GM18502 (cell line): ENCODE results near the gene PODN.

Experiments
- ATAC-seq: cut with Tn5 transposase; IDR thresholded peaks from one replicate; pipeline ENCODE4 v1.9.1; 2021; ENCODE audit warnings: mild to moderate bottlenecking; ENCODE audit not compliant: unreplicated experiment, poor library complexity

The PODN gene

DNA sequence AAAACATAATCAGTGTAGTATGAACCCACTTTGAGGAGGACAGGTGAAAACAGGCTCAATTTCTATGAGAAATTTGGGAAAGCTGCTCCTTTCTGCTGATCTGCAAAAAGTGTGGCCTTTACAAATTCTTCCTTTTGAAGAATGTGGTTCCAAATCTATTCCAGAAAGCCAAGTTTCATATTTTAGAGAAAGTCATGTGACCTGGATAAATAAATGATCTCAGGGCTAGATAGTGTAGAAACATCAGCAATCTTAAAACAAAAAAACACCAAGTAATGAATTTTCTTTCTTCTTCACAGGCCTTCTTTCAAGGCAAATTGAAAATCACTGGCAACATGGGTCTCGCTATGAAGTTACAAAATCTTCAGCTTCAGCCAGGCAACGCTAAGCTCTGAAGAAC lies 11.7 kb upstream of the PODN start:
- no peak for ATAC-seq

DNA sequence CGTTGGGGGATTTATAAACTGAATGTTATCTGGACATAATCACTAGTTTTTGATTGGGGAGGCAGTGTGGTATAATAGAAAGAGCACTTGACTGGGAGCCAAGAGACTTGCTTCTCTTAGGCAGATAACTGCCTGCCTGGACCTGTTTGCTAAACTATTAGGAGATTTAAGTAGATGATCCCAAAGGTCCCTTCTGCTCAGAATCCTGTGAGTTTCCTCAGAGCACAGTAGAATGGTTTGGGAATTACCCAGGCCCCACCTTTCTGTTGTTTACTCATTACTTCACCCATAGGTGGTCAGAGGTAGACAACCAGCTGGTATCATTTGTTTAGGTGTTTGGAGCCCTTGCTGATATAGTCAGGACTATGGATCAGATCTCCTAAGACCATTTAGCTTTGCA lies 10.3 kb upstream of the PODN start:
- ATAC-seq: no peak

GRCh38 chr1:53057127-53057526 lies 4.9 kb upstream of the PODN start:
- no peak for ATAC-seq

GRCh38 chr1:53060579-53060978 lies 1.4 kb upstream of the PODN start:
- no peak for ATAC-seq

DNA sequence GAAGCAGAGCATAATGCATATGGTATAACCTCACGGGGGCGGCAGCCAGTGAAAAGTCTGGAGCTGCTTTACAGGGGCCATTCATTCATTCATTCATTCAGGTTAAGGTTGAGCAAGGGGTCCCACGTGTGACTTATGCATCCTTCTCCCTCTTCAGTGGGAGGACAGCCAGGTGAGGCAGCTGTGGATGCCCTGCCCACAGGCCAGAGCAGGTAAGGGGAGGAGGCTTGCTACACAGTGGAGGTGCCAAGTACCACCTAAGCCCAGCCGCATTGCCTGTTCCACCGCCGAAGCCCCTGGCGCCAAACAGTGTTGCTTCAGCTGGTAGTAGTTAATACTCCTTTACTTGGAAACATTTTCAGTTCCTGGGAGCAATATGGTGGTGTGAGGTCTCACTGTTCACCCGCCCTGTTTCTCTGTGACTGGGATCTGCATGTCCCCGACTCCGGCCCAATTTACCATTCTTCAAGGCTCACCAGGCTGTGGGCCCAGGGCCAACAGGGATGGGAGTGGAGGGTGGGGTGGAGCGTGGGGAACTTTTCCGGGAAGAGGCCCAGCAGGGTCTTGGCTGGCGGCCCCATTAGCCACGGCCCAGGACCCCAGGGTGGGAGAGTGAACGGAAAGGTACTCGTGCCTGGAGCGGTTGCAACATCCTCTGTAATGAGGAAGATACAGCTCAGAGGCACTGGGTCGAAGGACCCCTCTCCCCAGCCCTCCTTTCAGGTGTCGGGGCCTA lies 722 bp upstream of the PODN start:
- ATAC-seq: no peak

GRCh38 chr1:53062708-53063591 lies 937 bp downstream of the PODN start:
- ATAC-seq: no peak

GRCh38 chr1:53063744-53064515 lies 1.9 kb downstream of the PODN start:
- no peak for ATAC-seq

GRCh38 chr1:53065391-53065790 lies 3.4 kb downstream of the PODN start:
- no peak for ATAC-seq

DNA sequence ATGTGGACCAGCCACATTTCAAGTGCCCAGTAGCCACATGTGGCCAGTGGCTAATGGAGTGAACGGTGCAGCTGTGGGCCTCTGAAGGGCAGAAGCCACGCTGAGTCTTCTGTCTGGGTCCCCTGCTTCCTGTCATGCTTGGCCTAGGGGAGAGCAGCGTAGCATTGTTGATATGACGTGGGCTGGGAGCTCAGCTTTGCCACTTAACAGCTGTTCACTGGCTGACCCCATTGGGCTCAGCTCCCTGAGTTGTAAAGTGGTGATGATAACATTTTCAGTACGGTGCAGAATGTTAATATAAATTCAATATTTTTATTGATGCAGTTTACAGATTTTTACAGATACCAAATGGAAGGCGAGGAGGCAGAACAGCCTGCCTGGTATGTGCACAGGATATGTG lies 4.5 kb downstream of the PODN start:
- ATAC-seq: no peak

GRCh38 chr1:53066891-53067738 lies 5.1 kb downstream of the PODN start:
- ATAC-seq: no peak

DNA sequence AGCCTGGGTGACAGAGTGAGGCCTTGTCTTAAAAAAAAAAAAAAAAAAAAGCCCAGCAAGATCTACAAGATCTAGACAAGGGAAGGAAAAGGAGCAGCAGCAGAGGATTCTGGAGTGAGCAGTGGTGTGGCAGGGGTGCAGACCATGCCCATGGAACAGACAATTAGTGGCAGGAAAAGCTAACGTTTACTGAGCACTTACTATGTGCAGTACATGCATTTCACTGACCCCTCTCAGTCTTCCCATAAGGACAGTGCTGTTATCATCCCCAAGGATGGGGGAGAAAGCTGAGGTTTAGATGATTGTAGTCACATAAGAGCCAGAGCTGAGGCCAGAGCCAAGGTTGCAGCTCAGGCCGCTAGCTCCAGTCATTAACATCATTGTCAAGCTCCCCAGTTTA lies 5.9 kb downstream of the PODN start:
- no peak for ATAC-seq

DNA sequence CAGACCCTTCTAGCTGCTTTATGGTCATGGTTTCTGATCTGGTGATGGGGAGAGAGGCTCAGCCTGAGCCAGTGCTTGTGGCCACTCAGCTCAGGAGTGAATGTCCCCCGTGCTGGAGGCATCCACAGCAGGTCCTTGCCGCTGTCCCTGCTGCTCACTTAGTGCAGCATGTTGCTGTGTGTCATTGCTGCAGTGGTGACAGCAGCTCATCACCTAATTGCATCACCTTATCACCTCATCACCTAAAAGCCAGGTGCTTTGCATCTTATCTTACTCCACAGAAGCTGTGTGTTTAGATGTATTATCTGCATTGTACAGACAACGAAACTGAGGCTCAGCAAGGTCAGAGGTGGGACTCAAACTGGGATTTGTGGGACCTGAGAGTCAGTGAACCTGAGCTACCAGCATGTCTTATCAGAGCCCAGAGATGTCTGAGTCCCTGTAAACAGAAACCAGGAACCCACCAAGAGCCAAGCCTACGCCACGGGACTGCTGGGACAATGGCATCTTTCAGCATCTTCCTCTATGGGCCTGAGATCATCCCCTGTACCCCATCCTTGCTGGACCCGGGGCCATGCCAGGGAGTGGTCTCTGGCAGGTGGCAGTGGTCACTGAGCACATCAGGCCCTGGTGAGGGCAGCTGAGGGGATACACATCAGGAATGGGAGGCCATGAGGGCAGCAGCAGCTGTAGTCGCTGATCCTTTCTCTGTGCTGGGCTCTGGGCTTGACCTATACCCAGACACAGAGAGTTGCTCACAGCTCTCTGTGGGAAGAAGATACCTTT lies 6.5 kb downstream of the PODN start:
- no peak for ATAC-seq

GRCh38 chr1:53069265-53069662 lies 7.3 kb downstream of the PODN start:
- ATAC-seq: no peak

DNA sequence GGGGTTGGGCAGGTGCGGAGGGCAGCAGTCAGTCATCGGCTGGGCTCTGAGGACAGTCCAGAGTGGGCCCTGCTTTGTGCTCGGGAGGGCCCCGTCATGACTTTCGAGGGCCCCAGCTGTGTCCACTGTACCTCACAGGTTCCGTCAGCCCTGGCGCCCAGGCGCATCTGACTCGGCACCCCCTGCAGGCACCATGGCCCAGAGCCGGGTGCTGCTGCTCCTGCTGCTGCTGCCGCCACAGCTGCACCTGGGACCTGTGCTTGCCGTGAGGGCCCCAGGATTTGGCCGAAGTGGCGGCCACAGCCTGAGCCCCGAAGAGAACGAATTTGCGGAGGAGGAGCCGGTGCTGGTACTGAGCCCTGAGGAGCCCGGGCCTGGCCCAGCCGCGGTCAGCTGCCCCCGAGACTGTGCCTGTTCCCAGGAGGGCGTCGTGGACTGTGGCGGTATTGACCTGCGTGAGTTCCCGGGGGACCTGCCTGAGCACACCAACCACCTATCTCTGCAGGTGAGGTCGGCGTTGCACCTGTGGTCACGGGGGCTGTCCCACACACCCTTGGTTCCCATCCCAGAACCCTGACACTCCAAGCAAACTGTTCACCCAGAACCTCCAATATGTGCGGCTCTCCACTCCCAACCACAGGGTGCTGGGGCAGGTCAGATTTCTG lies 7.8 kb downstream of the PODN start:
- ATAC-seq: no peak

GRCh38 chr1:53070621-53071020 lies 8.6 kb downstream of the PODN start:
- ATAC-seq: no peak

DNA sequence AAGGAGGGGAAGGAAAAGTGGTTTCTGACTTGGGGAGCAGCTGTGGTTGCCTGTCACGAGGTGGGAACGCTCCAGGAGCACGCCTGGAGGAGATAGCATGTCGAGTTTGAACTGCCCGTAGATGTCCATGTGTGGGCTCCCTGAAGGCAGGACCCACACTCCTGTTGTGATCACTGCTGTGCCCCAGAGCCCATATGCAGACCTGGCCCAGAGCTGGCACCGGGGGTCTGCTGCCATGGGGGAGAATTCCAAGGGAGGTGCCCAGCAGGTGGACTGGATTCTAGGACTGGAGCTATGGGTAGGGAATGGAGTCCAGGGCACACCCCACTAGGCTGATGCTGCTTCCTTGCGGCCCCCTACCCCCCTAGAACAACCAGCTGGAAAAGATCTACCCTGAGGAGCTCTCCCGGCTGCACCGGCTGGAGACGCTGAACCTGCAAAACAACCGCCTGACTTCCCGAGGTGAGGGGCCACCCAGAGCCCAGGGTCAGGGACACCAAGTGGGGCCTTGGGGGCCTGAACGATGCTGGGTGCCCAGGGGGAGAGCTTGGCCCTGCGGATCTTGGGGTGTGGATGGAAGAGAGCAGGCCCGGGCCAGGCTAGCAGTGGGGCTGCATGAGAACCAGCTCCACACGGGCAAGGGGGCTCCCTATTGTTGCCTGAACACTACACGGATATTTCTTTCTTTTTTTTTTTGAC lies 9.3 kb downstream of the PODN start:
- ATAC-seq: no peak

DNA sequence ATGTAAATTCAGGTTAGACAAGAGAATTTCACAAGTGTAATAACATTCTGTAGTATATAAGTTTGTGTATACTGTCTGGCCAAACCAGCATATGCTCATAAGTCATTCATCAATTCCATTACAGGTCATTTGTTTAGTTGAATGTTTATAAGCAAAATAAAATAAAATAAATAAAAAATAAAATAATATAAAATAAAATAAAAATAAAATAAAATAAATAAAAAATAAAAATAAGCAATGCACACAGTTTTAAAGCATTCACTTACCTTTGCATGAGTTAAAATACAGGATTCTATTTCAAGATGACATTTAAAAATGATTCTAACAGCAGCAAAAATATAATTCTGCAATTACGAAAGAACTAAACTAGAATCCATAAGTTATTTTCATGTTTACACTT lies 9.9 kb downstream of the PODN start:
- ATAC-seq: no peak

GRCh38 chr1:53073287-53073686 lies 11.3 kb downstream of the PODN start:
- ATAC-seq: no peak
